Neural progenitor cell (in vitro differentiated cells): ENCODE measurements around the gene FANCC.

Source experiments
- CTCF ChIP-seq: fragments of 200-600 bp; sonication (generic); IDR thresholded peaks from 2 replicates; pipeline ENCODE4 v1.5.1; 2017; ENCODE audit warnings: antibody characterized with exemption, mild to moderate bottlenecking
- EZH2 ChIP-seq: fragments of 200-600 bp; sonication (generic); IDR thresholded peaks from 2 replicates; pipeline ENCODE4 v1.6.1; 2017; ENCODE audit warnings: antibody characterized with exemption, mild to moderate bottlenecking, moderate library complexity
- EZH2phosphoT487 ChIP-seq: fragments of 200-600 bp; sonication (generic); IDR thresholded peaks from 2 replicates; pipeline ENCODE4 v1.6.1; 2017; ENCODE audit warnings: antibody characterized with exemption

DNA sequence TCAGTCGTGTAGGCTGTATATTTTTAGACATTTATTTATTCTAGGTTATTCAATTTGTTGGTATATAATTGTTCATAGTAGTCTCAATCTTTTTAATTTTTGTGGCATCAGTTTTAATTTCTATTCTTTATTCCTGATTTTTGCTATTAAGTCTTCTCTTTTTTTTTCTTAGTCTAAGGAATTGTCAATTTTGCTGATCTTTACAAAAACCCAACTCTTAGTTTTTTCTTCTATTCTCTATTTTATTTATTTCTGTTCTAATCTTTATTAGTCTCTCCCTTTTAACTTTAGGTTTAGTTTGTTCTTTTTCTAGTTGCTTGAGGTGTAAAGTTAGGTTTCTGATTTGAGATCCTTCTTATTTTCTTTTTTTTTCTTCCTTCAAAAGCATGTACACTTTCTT, 152.5 kb downstream of the FANCC start:
- TF ChIP-seq EZH2phosphoT487 (no peak), CTCF (no peak), EZH2 (no peak)
